ENCODE measurements around the gene GRIK3.

GRIK3 gene

GRCh38 chr1:36975642-36976041, 58.7 kb downstream of the GRIK3 start:
- DNase-seq, result no peak

DNA sequence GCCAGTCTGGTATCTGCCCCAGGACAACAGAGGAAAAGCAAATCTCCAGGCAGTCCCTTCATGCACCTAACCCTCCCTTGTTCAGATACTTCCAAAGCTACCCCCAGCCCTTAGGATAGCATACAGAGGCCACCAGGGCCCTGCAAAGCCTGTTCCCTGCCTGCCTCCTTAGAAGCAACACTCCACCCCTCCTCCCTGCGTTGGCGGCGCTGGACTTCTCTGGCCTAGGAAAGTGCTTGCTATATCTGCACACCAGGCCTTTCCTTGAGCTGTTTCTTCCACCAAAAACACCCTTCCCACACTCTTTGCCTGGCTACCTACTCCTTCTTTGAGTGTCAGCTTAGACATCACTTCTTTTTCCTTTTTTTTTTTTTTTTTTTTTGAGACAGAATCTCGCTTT, 61.3 kb downstream of the GRIK3 start:
- DNase-seq, result no peak

- no peak for DNase-seq
Measured at GRCh38 chr1:36971852-36972618, 62.3 kb downstream of the GRIK3 start.

DNA sequence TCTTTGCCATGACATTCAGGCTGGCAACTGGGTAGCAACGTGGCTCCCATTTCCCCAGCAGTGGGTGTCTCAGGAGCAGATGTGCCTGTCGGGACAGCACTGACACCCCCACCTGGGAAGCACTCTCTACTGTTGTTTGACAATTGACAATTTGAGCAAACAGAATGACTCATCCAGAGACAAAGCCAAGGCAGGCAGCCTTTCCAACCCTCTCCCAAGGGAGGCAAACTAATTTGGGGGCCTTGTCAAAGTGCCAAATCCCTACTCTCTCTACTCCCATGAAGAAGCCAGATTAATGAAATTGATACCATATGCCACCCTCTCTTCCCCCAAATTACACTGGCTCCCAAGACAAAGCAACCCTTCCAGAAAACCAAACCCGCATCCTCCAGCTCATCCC, 65.6 kb downstream of the GRIK3 start:
- DNase-seq, result no peak

DNA sequence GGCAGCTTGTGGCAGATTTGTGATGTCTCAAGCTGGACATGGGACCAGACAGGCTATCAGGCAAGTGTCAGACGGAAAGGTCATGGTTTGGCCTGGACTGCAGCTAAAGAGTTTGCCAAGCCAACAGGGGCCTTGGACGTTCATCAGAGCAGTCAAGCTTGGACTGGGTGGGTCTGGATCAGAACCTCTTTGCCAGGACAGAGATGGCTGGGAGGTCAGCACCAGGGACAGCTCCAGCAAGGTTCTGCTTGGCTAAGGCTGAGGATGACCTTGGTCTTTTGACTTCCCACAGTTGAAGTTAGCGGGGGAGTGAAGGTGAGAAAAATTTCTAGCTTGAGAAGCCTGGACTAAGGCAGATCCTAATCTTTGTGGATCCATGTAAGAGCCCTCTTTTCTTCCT, 68.1 kb downstream of the GRIK3 start:
- peak; percentile 7 to 16 for DNase-seq

DNA sequence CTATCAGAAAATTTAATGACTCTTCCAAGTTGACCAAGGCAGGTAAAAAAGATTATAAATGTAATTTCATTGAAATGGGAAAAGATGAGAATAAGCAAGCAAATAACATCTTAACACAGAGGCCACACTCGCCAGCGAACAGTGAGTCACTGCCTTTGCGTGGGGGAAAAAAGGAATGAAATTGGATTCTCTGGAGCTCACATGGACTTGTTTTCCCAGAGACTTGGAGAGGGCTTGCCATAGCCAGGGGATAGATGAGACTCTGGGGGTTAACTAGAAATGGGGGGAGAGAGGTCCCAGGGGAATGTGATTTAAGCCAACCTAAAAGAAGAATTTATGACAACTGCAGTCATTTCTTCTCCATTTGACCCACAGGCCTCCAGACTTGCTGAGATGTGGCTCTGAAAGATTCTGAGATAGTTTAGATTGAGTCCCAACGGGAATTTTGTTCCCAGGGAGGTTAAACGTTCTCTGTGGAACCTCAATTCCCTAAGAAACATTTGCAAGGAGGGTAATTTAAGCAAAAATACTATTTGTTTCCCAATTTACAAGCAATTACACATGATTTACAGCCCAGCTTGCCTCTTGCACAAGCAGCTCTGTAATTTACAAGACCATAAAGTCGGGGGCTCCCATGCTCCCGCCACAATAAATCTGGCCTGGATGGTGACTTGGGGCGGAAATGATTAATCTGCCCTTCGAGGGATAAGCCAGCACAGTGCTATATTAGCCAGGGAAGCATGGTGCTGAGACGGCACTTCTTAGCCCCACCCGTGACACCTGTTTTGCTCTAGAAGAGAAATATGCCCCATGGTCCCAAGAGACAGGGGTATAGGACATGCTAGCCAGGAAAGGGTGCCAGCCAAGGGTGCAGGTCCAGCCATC, 68.8 kb downstream of the GRIK3 start:
- DNase-seq, result no peak

GRCh38 chr1:36964830-36965229, 69.5 kb downstream of the GRIK3 start:
- DNase-seq, result no peak

GRCh38 chr1:36963006-36963405, 71.3 kb downstream of the GRIK3 start:
- no peak for DNase-seq

DNA sequence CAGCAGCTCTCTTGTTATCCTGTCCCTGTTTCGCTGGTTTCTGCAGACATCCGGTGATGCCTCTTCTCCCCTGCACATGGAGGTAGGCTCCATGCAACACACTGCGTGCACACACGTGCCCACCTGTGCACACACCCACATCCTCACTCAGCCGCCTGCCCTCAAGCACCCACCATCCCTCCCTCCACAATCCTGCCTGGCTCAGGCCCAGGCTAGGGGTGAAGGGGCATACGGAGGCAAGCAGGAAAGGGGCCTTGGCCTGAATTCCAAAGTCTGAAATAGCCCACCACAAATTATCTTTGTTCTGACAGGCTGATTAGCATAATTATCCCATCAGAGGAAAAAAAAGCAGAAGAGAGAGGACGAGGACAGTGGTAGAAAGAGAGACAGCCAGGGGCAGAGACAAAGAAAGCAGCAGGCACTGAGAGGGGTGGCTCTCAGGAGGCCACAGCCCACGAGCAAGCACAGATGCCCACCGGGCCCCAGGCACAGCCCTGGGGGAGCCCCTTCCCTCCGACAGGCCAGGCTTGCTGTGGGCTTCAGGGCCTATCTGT, 73.2 kb downstream of the GRIK3 start:
- DNase-seq, result no peak

- no peak for DNase-seq
Measured at GRCh38 chr1:36956570-36956969, 77.7 kb downstream of the GRIK3 start.

GRCh38 chr1:36955016-36955415, 79.3 kb downstream of the GRIK3 start:
- DNase-seq, result no peak

GRCh38 chr1:36953061-36953460, 81.3 kb downstream of the GRIK3 start:
- DNase-seq, result no peak

DNA sequence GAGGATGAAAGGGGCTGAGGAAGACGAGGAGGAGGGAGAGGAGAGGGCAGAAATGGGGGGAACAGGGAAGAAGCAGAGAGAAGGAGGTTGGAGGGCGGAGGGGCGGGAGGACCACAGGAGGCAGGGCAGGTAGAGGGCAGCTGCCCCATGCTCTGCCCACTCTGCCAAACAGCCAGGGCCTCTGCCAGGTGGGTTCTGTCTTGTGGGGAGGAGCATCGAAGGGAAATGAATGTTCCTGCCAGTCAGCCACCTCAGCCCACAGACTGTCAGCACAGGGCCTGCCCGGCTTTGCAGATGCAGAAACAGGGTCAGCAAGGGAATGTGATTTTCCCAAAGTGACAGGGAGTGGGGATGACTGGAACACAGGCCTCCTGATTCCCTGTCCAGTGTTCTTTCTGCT, 82.6 kb downstream of the GRIK3 start:
- DNase-seq, result no peak

DNA sequence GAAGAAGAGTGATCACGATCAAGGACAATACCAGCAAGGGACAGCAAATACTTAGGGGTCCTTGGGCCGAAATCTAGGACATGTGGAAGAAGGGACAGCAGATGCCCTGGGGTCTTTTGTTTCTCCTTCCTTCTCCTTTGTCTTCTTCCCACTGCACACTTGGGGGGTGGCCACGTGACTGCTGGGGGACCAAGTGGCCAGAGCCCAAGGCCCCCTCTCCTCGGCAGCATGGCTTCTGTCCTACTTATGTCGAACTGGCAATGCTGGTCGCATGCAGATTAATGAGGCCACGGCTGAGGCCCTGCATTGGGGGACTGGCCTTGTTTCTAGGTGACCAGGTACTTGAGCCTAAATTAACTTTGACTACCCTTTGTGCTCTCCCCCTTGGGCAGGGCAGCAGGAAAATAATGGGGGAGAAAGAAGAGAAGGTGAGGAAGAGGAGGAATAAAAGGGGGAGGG, 83.0 kb downstream of the GRIK3 start:
- DNase-seq, result no peak

- no peak for DNase-seq
Measured at GRCh38 chr1:36950604-36951291, 83.6 kb downstream of the GRIK3 start.

DNA sequence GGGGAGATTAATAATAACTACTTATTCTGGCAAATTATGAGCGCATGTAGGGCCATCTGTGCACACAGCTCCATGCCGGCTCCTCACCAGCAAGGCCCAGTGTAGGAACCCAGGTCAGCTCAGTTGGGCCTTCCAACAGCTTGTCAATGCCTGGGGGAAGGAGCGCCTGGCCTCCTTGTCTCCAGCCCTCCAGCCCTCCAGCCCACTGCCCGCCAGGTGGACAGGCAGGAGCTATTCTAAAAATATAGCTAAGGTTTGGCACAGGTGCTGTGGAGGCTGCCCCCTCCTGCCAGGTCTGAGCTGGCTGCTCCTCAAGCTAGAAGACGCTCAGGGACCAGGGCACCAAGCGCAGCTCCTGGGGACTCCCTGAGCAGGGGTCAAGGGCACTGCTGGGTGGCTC, 85.7 kb downstream of the GRIK3 start:
- no peak for DNase-seq

DNA sequence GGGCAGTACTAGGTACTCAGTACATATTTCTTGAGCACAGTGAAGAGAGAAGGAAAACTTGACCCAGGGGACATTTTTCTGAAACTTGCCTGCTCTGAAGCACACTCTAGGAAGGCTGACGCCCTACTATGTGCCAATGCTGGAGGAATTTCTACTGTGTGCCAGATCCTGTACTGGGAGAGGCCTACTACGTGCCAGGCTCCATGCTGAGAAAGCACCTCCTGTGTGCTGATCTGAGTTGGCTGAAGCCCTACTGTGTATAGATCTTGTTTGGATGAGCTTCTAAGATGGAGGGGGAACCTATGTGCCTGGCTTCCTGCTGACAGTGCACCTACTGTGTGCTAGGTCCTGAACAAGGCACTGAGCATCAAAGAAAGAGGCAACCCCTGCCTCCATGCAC, 86.2 kb downstream of the GRIK3 start:
- DNase-seq, result no peak

- no peak for DNase-seq
Measured at GRCh38 chr1:36947384-36947783, 86.9 kb downstream of the GRIK3 start.

DNA sequence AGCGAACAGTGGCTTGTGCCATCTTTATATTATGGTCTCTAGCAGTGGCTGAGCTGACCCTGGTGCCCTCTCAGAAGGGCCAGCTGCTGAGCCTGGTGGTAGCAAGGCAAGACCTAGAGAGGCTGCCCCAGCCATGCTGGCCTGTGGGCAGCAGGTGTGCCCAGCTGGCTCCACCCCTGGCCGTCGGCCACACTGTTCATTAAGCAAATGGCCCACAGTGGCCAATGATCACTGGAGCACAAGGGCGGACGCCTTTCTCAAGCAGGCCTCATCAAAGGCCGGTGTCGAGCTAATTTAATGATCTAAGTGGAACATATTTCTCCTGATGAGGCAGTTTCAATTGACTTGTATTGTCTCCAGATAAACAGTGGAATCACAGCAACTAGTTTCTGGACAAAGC, 89.4 kb downstream of the GRIK3 start:
- no peak for DNase-seq

DNA sequence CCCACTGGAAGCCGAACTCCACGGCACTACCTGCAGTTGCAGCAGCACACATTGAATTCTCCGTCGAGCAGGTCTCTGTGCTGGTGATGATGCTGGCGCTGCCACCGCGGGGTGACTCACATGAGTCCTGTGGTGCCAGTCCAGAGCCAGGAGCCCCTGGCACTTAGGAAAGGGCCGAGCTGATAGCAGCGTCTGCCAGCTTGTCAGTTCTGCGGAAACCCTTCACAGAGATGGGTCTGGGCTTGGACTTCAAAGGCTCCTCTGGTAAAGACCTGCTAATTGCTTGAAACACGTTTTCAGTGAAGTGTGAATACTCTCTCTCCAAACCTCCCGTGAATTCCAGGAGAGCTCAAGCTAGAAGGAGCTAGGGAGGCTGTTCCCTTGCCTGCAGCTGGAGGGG, 92.2 kb downstream of the GRIK3 start:
- DNase-seq, result no peak

GRCh38 chr1:36941316-36941978, 92.9 kb downstream of the GRIK3 start:
- DNase-seq, result no peak

DNA sequence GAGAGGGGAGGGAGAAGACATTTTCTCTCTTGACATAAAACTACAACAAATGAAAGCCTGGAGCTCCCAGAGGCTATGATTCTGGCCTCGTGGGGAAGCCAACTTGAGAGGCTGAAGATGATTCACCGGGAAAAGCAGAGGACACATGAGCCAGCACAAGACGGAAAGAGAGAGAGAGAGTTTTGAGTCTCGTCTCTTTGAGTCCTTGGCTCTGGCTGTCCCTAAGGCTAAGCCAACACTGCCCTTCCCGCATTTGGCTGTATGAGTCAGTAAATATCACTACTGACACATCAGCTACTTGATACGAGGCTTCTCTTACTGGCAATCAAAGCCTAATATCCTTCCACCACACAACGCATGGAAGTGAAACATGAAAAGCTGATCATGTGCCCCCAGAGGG, 95.5 kb downstream of the GRIK3 start:
- no peak for DNase-seq

GRCh38 chr1:36937371-36937770, 96.9 kb downstream of the GRIK3 start:
- DNase-seq, result no peak
